Measurements from ENCODE around the gene TIPARP.
"Not testable (repeated sequence)": the region's sequence is repeated elsewhere in the genome, so short reads cannot be mapped to it uniquely, and the experiment has no call there.

The TIPARP gene

DNA sequence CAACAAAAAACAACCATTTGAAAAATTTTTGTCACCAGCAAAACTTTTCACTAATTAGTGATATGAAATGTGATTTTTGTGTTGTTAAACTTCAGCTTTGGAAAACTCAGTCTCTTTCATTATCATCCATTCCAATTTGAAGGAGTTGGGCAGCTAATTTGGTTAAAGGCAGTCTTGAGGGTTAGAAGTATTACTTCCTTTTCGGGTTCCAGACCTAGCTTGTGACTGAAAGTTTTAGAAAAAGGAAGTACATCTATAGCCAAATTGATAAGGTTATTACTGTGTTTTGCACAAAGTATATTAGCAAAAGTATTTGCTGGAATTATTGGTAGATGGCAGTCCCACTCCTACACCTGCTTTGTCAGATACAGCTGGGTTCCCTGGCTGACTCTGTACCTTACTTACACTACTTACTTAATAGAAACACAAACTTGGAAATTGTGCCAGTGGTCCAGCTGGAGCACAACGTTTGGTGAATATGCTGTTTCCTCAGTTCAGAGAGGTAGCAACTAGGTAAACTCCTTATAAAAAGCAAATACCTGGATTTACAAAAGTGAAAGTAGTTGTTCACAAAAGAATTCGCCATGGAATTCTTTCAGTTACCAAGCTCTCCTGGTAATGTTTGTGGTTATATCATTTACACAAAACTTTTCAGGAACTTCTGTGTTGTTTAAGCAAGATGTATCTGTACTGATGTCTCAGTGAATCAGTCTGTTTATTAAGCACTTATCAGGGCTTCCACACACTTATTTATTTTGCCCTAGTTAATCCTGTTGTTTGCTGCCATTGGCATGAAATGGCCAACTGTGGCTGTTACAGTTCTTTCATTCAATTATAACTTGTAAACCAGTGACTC lies 31.6 kb downstream of the TIPARP start:
- no peak for TF ChIP-seq ZFX (IDR thresholded peaks at IDR 0.05; ENCODE audit: borderline replicate concordance)
- TF ChIP-seq, protein P1, sequence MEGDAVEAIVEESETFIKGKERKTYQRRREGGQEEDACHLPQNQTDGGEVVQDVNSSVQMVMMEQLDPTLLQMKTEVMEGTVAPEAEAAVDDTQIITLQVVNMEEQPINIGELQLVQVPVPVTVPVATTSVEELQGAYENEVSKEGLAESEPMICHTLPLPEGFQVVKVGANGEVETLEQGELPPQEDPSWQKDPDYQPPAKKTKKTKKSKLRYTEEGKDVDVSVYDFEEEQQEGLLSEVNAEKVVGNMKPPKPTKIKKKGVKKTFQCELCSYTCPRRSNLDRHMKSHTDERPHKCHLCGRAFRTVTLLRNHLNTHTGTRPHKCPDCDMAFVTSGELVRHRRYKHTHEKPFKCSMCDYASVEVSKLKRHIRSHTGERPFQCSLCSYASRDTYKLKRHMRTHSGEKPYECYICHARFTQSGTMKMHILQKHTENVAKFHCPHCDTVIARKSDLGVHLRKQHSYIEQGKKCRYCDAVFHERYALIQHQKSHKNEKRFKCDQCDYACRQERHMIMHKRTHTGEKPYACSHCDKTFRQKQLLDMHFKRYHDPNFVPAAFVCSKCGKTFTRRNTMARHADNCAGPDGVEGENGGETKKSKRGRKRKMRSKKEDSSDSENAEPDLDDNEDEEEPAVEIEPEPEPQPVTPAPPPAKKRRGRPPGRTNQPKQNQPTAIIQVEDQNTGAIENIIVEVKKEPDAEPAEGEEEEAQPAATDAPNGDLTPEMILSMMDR (IDR thresholded peaks at IDR 0.05): no peak
- H3K27ac ChIP-seq: no peak overlapping the region

DNA sequence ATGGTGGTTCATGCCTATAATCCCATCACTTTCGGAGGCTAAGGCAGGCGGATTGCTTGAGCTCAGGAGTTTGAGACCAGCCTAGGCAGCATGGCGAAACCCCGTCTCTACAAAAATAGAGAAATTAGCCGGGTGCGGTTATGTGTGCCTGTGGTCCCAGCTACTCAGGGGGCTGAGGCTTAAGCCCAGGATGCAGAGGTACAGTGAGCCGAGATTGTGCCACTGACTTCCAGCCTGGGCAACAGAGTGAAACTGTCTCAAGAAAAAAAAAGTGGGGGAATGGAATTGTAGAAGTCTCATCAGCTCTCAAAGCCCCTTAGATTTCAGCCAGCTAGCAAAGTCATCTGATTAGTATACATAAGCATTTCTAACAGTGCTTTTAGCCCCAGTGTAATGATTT lies 33.2 kb downstream of the TIPARP start:
- no peak for TF ChIP-seq ZFX (IDR thresholded peaks at IDR 0.05; ENCODE audit: borderline replicate concordance)
- TF ChIP-seq, protein P1 (IDR thresholded peaks at IDR 0.05): no peak
- 0 out of 2 replicates have a peak overlapping the region, but pooled peaks have one; percentile 3 for H3K27ac ChIP-seq

DNA sequence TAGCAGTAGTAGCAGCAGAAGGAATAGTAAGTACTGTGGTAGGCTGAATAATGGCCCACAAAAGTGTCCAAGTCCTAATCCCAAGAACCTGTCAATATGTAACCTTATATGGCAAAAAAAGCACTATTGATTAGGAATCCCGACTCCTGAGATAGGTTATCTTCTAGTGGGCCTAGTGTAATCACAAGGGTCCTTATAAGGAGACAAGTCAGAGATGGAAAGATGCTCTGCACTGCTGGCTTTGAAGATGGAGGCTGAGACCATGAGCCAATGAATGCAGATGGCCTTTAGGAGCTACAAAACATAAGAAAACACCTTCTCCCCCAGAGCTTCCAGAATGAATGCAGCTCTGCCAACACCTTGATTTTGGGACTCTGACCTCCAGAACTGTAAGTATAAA lies 36.0 kb downstream of the TIPARP start:
- H3K27ac ChIP-seq: no peak overlapping the region; the same call in 1 of the 2 replicates
- no peak for TF ChIP-seq ZFX (IDR thresholded peaks at IDR 0.05; ENCODE audit: borderline replicate concordance)
- TF ChIP-seq, protein P1 (IDR thresholded peaks at IDR 0.05): no peak

DNA sequence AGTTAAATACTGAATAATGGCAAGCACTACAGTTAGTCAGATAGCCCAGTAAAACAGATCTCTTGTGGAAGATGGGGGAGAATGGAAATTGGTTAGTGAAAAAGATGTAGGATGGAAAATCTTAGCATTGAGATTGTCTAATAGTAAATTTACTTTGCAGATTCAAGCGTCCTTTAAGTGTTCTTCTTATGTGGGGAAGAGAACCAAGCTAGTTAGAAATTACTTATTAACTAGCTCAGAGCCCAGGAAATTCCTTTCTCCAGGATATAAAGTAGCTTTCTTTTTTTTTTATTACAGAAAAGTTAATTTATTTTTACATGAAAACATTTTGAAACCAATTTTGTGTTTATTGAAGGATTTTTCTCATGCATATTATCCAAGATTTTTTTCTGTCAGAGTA lies 36.7 kb downstream of the TIPARP start:
- no peak overlapping the region; the same call in 1 of the 2 replicates for H3K27ac ChIP-seq

DNA sequence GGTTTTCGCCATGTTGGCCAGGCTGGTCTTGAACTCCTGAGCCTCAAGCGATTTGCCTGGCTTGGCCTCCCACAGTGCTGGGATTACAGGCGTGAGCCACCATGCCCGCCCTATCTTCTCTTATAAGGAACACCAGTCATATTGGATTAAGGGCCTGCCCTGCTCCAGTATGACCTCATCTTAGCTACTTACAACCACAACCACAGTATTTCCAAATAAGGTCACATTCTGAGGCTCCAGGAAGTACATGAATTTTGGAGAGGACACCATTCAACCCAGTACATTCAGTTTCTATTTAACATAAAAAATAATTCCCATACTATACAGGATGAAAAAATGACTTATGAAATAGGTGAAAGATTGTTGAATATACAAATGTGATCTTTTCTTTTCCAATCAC lies 37.6 kb downstream of the TIPARP start:
- H3K27ac ChIP-seq: not testable (repeated sequence)

More for the DNA sequence above, 36.7 kb downstream of the TIPARP start:
- TF ChIP-seq ZFX (IDR thresholded peaks at IDR 0.05; ENCODE audit: borderline replicate concordance): no peak
- TF ChIP-seq, protein P1 (IDR thresholded peaks at IDR 0.05): no peak

DNA sequence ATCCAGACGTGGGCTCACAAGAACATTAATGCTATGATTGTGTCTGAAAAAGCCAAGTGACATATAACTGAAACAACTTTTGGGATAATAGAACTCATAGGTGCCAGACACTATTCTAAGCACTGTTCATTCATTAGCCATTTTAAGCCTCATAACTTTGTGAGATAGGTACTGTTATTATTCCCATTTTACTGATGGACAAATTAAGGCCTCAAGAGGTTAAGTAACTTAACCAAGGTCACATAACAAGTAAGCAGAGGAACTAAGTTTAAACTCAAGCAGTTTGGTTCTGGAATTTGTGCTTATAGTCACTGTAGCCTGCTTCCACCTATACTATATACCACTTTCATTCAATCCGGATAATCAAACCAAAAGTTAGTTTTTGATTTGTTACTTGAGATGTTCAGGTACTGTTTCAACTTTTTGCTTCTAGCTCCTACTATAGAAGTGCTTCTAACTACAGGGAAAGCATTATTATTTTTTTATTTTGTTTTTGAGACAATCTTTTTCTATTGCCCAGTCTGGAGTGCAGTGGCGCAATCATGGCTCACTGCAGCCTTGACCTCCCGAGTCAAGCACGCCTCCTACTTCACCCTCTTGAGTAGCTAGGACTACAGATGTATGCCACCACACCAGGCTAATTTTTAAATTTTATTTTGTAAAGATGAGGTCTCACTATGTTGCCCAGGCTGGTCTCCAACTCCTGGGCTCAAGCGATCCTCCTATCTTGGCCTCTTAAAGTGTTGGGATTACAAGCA lies 41.9 kb downstream of the TIPARP start:
- no peak for TF ChIP-seq ZFX (IDR thresholded peaks at IDR 0.05; ENCODE audit: borderline replicate concordance)
- TF ChIP-seq, protein P1 (IDR thresholded peaks at IDR 0.05): no peak
- no peak overlapping the region for H3K27ac ChIP-seq

DNA sequence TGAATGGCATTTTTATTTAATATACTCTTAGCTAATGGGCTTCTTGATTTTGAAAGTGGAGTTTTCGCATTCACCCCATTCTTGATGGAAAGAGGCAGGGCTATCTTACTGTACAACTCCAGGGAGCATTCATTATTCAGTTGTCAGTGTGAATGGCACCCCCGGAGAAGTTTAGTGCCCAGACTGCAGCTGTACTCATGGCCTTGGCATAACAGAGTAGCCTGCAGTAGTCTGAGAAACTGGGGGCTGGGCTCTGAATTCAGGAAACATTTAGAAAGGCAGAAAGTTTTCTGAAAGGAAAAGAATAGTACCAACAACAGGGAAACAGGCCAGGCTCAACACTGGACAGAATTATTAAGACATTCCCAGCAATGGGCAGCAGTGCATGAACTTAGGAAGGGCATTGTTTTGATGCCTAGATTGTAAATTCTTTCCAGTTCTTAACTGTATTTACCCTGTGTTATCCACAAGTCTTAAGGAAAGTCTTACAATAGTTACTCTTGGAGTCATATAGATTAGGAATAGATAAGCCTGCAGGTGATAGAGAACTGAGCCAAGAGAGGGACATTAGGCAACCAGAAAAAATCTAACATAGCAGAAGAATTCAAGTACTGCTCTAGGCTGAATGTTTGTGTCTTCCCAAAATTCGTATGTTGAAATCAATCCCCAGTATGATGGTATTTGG lies 44.4 kb downstream of the TIPARP start:
- no peak overlapping the region for H3K27ac ChIP-seq
- no peak for TF ChIP-seq ZFX (IDR thresholded peaks at IDR 0.05; ENCODE audit: borderline replicate concordance)
- TF ChIP-seq, protein P1 (IDR thresholded peaks at IDR 0.05): no peak
